ENCODE measurements around the gene PLA2G5. TPM values are rescaled to one million over a fixed set of nuclear protein-coding genes. Genes with fewer than 3 reads are reported as not detected.

PLA2G5 gene
- polyA plus RNA-seq, 4 donors: not detected

DNA sequence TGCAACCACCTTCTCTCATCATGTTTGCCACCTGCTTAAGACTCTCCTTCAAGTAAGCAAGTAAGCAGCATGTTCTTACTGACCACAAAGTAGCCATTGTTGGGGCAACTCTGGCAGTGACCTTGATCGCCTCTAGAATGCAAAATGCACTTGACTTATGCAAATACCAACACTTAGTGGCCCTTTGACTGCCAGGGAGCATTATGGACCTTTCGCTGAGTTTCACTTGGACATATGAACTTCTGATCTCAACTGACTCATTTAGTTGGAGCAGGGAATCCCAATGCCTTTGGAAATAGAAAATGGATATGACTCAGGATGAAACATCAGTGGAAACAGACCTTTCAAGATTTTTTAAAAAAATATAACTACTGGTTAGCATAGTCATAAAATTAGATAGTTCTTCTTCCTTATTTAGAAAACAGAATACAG is 6.1 kb upstream of the PLA2G5 start:
- no peak for DNase-seq (ENCODE audit: low read depth in 4 of 4, low spot score in 3 of 4)

DNA sequence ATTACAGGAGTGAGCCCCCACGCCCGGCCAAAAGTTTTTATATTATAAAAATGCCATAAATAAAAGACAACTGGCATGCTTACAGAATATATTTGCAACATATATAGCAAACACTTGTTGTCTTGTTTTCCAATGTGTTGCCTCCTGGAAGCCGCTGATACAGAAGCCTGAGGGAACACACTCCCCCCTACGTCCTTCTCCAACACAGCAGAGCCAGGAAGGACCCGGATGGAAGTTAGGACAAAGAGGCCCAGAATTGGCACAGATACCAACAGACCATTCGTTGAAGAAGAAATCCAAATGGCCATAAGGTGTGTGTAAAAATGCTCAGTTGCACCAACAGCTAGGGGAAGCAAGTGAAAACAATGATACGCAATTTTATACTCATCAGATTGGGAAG is 1.3 kb upstream of the PLA2G5 start:
- DNase-seq (ENCODE audit: low read depth in 4 of 4, low spot score in 3 of 4): no peak

- DNase-seq (ENCODE audit: low read depth in 4 of 4, low spot score in 3 of 4): no peak
These were observed 363 bp downstream of the PLA2G5 start for GRCh38 chr1:20070357-20070756.

GRCh38 chr1:20071416-20071815 is 1.4 kb downstream of the PLA2G5 start:
- DNase-seq (ENCODE audit: low read depth in 4 of 4, low spot score in 3 of 4): no peak

DNA sequence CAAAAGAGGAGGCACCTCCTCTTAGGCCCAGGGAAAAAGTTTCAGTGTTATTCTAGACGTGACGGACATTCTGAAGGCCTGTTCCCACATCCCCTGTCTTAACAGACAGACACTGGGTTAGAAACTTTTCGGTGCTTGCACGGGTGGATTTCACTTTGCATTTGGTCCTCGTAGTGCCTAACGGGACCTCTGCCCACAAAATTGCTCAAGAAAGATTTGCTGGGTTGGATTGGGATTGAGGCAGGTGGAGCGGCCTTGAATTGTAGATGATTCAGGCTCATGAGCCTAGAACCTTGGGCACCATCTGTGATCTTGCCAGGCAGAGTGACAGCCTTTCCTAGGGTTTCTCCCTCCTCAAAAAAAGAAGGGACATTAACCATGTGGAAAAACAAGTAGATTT is 2.8 kb downstream of the PLA2G5 start:
- DNase-seq (ENCODE audit: low read depth in 4 of 4, low spot score in 3 of 4): no peak

DNA sequence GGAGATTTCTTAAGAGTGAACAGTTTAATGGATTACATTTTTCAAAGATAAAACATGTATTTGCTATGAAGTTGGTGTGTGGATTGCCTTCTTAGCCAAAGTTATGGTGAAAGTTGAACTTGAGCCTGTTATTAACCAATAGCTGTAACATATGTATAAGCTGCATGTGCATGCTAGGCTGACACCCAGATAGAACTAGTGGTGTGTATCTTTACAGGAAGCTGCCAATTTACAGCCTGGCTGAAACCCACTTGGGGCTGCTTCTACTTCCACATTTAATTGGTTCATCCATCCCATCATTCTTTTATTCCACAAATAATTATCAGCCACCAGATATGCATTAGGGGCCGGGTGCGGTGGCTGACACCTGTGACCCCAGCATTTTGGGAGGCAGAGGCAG is 3.3 kb downstream of the PLA2G5 start:
- DNase-seq (ENCODE audit: low read depth in 4 of 4, low spot score in 3 of 4): no peak

- DNase-seq (ENCODE audit: low read depth in 4 of 4, low spot score in 3 of 4): no peak
These were observed 4.2 kb downstream of the PLA2G5 start for GRCh38 chr1:20074055-20074724.

DNA sequence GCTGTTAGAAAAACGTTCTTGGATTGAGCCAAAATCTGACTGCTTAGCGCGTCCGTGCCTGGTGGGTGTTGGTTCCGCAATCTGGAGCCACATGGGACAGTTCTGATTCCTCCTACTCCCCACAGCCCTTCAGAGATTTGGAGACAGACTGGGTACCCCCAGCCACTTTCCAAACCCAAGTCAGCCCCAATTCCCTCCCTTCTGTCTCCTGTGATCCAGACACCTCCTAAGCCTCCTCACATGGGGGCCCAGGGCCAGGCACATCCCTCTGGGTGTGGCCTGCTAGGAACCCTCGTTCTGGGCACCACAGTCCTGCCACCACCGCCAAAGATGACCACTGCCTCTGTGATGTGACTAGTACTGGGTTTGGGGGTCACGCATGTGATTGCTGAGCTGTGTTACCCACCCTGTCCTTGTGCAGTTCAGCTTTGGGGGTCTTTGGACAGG is 4.8 kb downstream of the PLA2G5 start:
- DNase-seq (ENCODE audit: low read depth in 4 of 4, low spot score in 3 of 4): no peak

- DNase-seq (ENCODE audit: low read depth in 4 of 4, low spot score in 3 of 4): no peak
These were observed 5.4 kb downstream of the PLA2G5 start for GRCh38 chr1:20075345-20075744.

DNA sequence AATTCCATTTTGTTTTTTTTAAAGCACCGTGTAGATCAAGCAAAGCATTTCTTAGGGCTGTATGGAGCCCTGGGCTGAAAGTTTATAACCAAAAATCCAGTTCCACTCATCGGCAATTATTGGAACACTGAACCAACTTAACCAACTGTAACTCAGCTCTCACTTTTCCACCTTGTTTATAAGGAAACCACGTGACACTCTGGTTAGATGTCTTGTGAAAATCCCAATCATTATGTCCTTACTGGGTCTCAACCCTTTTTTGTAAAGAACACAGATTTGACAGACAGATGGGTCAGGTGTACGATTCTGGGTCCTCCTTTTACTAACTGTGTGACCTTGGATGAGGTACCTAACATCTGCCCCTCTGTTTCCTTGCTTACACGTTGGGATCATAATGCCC is 6.2 kb downstream of the PLA2G5 start:
- no peak for DNase-seq (ENCODE audit: low read depth in 4 of 4, low spot score in 3 of 4)

DNA sequence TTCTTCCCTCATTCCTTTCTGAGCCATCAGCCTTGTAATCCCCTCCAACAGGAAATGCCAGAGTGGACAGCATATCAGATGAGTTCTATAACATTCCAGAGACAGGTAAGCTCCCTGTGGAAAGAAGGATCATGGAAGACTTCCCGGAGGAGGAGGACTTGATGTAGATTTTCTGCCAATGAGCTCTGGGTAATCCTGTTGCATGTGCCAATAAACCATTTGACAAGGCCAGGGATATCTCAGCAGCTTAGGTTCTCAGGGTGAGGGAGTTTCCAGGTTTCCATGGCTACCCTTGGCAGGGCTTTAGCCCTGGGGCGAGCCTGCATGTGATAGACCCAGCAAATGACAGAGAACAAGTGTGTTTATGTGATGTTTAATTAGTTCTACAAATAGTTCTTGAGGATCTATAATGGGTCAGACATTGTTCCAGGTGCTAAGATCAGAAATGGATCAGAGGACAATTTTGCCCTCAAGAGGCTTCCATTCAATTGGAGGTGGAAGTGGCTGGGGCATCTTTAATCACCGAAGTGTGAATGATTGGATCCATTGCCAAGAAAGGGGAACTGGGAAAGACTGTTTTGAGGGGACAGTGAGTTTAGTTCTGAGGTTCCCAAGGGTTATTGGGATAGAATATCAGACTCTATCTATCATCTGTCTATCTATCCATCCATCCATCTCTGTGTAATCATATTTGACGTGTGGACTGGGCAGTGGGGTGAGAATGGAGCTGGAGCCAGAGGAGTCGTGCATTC is 6.9 kb downstream of the PLA2G5 start:
- no peak for DNase-seq (ENCODE audit: low read depth in 4 of 4, low spot score in 3 of 4)

DNA sequence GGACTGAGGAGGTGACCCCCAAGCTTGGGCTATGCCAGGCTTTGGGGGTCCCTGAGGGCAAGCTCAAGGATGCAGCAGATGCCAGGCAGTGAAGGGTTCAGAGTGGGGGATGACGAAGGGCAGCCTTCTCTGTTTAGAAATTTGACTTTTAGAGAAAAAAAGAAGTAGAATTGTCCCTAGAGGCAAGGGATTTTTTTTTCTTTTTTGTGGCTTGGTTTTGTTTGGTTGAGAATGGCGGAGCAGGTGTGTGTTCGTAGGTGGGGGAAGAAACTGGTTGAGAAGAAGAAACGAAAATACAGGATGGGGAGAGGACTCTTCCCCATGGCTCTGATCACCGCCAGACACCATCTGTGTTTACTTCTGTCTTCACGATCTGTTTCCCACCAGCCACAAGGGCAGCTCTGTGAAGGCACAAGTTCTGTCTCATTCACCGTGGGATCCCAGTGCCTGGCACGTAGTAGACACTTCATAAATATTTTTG is 8.2 kb downstream of the PLA2G5 start:
- DNase-seq (ENCODE audit: low read depth in 4 of 4, low spot score in 3 of 4): no peak

GRCh38 chr1:20078711-20079110 is 8.7 kb downstream of the PLA2G5 start:
- no peak for DNase-seq (ENCODE audit: low read depth in 4 of 4, low spot score in 3 of 4)

- no peak for DNase-seq (ENCODE audit: low read depth in 4 of 4, low spot score in 3 of 4)
These were observed 9.8 kb downstream of the PLA2G5 start for GRCh38 chr1:20079661-20080305.

- DNase-seq (ENCODE audit: low read depth in 4 of 4, low spot score in 3 of 4): no peak
These were observed 10.7 kb downstream of the PLA2G5 start for GRCh38 chr1:20080441-20081352.

DNA sequence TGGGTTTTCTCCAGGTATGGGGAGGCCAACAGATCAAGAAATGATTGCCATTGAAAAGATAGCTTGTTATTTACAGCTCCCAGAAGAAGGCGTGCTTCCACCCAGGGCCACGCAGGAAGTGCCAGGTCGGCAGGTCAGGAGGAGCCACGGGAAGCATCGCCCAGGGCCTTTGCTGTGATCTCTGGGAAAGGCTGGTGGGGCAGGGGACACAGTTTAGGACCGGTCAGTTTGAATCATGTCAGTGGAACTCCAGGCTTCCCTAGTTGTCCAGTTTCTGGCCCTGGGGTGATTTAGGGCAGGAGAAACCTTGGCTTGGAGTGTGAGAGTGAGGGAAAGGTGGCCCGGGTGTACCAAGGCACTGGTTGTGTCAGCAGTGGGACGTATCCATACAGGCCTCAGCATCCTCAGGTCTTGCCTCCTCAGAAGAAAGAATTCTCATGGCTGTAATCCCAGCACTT is 11.4 kb downstream of the PLA2G5 start:
- DNase-seq (ENCODE audit: low read depth in 4 of 4, low spot score in 3 of 4): no peak

DNA sequence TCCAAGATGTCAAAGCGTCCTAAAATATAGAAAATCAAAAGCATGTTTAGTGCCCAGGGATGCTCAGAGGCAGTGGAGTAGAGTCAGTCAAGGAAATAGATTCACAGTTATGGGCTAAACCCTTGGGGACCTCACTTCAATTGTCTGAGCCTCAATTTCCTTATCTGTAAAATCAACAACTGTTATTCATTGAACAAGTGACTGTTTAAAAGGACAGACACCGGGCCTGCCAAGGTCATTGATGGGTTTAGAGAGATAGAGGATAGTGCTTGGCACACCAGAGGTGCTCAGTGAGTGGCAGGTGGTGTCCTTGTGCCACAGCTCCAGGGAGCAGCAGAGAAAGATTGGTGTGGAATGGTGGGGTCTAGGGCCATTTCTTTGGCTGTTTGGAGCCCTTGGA is 12.8 kb downstream of the PLA2G5 start:
- DNase-seq (ENCODE audit: low read depth in 4 of 4, low spot score in 3 of 4): no peak

DNA sequence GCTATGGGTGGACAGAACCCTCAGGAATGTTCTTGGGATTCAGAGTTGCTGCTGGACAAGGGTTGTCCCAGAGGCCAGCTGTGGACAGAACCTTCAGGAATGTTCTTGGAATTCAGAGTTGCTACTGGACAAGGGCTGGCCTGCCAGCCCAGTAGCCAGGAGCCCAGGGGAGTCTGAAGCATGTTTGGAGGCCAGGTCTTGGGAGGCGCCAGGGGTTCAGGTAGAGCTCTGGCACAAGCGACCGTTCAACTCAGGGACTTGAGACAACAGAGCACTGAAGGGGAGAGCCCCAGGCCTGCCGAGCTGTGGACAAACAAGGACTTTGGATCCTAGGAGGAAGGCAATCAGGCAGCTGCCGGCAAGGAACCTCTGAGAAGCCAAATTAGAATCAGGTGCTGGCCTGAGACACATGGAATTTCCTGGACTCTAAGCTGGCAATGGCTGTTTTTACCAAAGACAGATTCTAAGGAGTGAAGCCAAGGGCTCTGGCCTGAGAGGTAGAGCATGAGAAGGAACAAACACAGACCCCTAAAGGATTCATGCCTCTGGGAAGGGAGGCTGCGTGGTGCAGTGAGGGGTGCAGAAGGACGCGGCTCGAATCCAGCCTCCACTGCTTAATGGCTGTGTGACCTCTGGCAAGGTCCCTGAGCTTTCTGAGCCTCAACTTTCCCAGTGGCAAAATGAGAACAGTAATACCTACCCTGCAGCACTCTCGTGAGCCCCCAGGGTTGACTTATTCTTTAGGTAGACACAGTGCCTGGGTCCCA is 13.4 kb downstream of the PLA2G5 start:
- no peak for DNase-seq (ENCODE audit: low read depth in 4 of 4, low spot score in 3 of 4)

- no peak for DNase-seq (ENCODE audit: low read depth in 4 of 4, low spot score in 3 of 4)
These were observed 16.8 kb downstream of the PLA2G5 start for GRCh38 chr1:20086800-20087199.

GRCh38 chr1:20087668-20088067 is 17.7 kb downstream of the PLA2G5 start:
- no peak for DNase-seq (ENCODE audit: low read depth in 4 of 4, low spot score in 3 of 4)
